H1 (cell line): ENCODE data around the gene MOK.

ENCODE experiments used
- BRCA1 ChIP-seq: IDR thresholded peaks from 2 replicates; pipeline ENCODE4 v1.6.1; 2012; ENCODE audit warnings: low read depth, low read length, improper control_type of control experiment
- CBX8 ChIP-seq: fragments of 300-800, 300-1000 bp; sonication (generic); IDR thresholded peaks from 2 replicates; pipeline ENCODE4 v1.7.1; 2016; ENCODE audit warnings: low read depth, low read length, borderline replicate concordance
- CHD2 ChIP-seq: IDR thresholded peaks from 2 replicates; pipeline ENCODE4 v1.6.1; 2012; ENCODE audit warnings: low read length, improper control_type of control experiment
- CHD7 ChIP-seq: fragments of 300-600 bp; sonication (generic); IDR thresholded peaks from 2 replicates; pipeline ENCODE4 v1.7.1; 2012; ENCODE audit warnings: low read length, moderate library complexity, mild to moderate bottlenecking, inconsistent platforms; ENCODE audit not compliant: insufficient replicate concordance
- CTCF ChIP-seq, 3 experiments: IDR thresholded peaks; 1 replicate in 2 of 3; 2 replicates in 1 of 3; pipeline versions ENCODE4 v1.5.1 to v1.6.1; 2011; ENCODE audit warnings: low read length in 3 of 3, mild to moderate bottlenecking in 3 of 3, inconsistent platforms in 2 of 3, low read depth in 1 of 3, moderate library complexity in 1 of 3; ENCODE audit not compliant: insufficient read depth in 1 of 3; ENCODE audit errors: control extremely low read depth in 1 of 3
- EP300 ChIP-seq, 2 experiments: IDR thresholded peaks; 1 replicate in 1 of 2; 2 replicates in 1 of 2; pipeline ENCODE4 v1.6.1; 2011 to 2012; ENCODE audit warnings: low read depth in 2 of 2, low read length in 2 of 2, mild to moderate bottlenecking in 2 of 2, borderline replicate concordance in 1 of 2, inconsistent platforms in 1 of 2, moderate library complexity in 1 of 2
- EZH2 ChIP-seq: fragments of 200-600 bp; sonication (generic); IDR thresholded peaks from 2 replicates; pipeline ENCODE4 v1.7.1; 2012; ENCODE audit warnings: low read depth, mild to moderate bottlenecking, moderate library complexity, low read length, inconsistent platforms; ENCODE audit not compliant: severe bottlenecking
- GABPA ChIP-seq: IDR thresholded peaks from 2 replicates; pipeline ENCODE4 v1.6.1; 2011; ENCODE audit warnings: mild to moderate bottlenecking, low read length, moderate library complexity, borderline replicate concordance; ENCODE audit not compliant: insufficient read depth
- GTF2F1 ChIP-seq: IDR thresholded peaks from 2 replicates; pipeline ENCODE4 v1.6.1; 2012; ENCODE audit warnings: low read depth, low read length, improper control_type of control experiment, borderline replicate concordance
- KDM5A ChIP-seq: fragments of 200-600 bp; IDR thresholded peaks from 2 replicates; pipeline ENCODE4 v1.7.1; 2012; ENCODE audit warnings: mild to moderate bottlenecking, low read length, inconsistent platforms, mixed read lengths
- NANOG ChIP-seq: IDR thresholded peaks from 2 replicates; pipeline ENCODE4 v1.6.1; 2011; ENCODE audit warnings: low read length, low read depth, mild to moderate bottlenecking, inconsistent platforms; ENCODE audit not compliant: insufficient read depth, poor library complexity, severe bottlenecking
- POLR2A ChIP-seq, 2 experiments: IDR thresholded peaks; 1 replicate in 1 of 2; 2 replicates in 1 of 2; pipeline ENCODE4 v1.6.1; 2011; ENCODE audit warnings: low read depth in 2 of 2, low read length in 2 of 2, mild to moderate bottlenecking in 2 of 2; ENCODE audit errors: control extremely low read depth in 1 of 2
- POLR2AphosphoS5 ChIP-seq: IDR thresholded peaks from 2 replicates; pipeline ENCODE4 v1.6.1; 2011; ENCODE audit warnings: low read depth, low read length
- SUZ12 ChIP-seq: fragments of 200-600 bp; sonication (generic); IDR thresholded peaks from 2 replicates; pipeline ENCODE4 v1.6.1; 2012; ENCODE audit warnings: mild to moderate bottlenecking, inconsistent platforms, low read length, moderate library complexity, mixed read lengths

GRCh38 chr14:102315121-102315520 lies 10.2 kb upstream of the MOK start:
- TF ChIP-seq EZH2 (no peak), GTF2F1 (no peak), EP300 (IDR thresholded peaks at IDR 0.05; ENCODE audit: borderline replicate concordance in 1 of 2, low read depth in 2 of 2, low read length in 2 of 2) (no peak), POLR2AphosphoS5 (no peak), SUZ12 (no peak), GABPA (no peak), POLR2A (IDR thresholded peaks at IDR 0.05; ENCODE audit: control extremely low read depth in 1 of 2, low read depth in 2 of 2, low read length in 2 of 2) (no peak), BRCA1 (no peak), NANOG (no peak), CTCF (IDR thresholded peaks at IDR 0.05; ENCODE audit: control extremely low read depth in 1 of 3, insufficient read depth in 1 of 3, low read depth in 1 of 3, low read length in 3 of 3) (no peak), KDM5A (no peak), CBX8 (no peak), CHD2 (no peak), CHD7 (no peak)
